Activated naive CD8-positive, alpha-beta T cell (primary cell): ENCODE data around the gene DMD.

ENCODE experiments used
- H3K27ac Mint-ChIP-seq: one replicate; pipeline ENCODE4 v1.8.0; 2021; ENCODE audit warnings: mixed read lengths
- H3K27me3 Mint-ChIP-seq: one replicate; pipeline ENCODE4 v1.8.0; 2021; ENCODE audit warnings: mixed read lengths
- H3K36me3 Mint-ChIP-seq: one replicate; pipeline ENCODE4 v1.8.0; 2021; ENCODE audit warnings: mixed read lengths
- H3K4me1 Mint-ChIP-seq: one replicate; pipeline ENCODE4 v1.8.0; 2021; ENCODE audit warnings: low read depth, mixed read lengths
- H3K4me3 Mint-ChIP-seq: one replicate; pipeline ENCODE4 v1.8.0; 2021; ENCODE audit warnings: mild to moderate bottlenecking, mixed read lengths
- H3K9me3 Mint-ChIP-seq: one replicate; pipeline ENCODE4 v1.8.0; 2021; ENCODE audit warnings: low read depth, mixed read lengths

Gene DMD

DNA sequence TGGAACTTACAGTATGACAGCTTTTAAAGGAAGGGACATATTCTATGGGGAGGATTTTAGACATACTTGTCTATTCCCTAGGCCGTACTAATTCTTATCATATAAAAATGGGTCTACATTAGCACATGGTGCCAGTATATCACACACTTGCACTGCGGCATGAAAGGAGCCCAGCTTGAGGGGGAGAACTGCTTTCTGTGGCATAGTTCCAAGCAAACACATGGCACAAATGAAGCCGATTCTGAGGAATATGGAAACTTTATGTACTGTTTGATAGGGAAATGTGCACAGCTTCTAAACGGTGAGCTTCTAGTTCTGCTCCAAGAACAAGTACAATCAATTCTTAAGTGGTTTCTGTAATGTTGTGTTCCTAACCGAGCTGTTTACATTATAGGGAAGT lies 1463.9 kb downstream of the DMD start:
- Mint-ChIP-seq H3K4me3 (no peak overlapping the region), H3K36me3 (no peaks in the 10 kb centered on the region), H3K9me3 (no peaks in the 10 kb centered on the region), H3K4me1 (no peaks in the 10 kb centered on the region), H3K27ac (no peak overlapping the region), H3K27me3 (no peaks in the 10 kb centered on the region)

DNA sequence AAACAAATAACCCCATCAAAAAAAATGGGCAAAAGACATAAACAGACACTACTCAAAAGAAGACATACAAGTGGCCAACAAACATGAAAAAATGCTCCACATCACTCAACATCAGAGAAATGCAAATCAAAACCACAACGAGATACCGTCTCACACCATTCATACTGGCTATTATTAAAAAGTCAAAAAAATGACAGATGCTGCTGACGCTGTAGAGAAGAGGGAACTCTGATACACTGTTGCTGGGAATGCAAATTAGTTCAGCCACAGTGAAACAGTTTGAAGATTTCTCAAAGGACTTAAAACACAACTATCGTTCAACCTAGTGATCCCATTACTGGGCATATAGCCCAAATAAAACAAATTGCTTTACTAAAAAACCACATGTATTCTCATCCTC lies 1468.3 kb downstream of the DMD start:
- Mint-ChIP-seq H3K4me3 (no peak overlapping the region), H3K9me3 (peaks cover 7% of the 10 kb centered on the region), H3K27me3 (no peaks in the 10 kb centered on the region), H3K27ac (no peak overlapping the region), H3K36me3 (no peaks in the 10 kb centered on the region), H3K4me1 (no peaks in the 10 kb centered on the region)

DNA sequence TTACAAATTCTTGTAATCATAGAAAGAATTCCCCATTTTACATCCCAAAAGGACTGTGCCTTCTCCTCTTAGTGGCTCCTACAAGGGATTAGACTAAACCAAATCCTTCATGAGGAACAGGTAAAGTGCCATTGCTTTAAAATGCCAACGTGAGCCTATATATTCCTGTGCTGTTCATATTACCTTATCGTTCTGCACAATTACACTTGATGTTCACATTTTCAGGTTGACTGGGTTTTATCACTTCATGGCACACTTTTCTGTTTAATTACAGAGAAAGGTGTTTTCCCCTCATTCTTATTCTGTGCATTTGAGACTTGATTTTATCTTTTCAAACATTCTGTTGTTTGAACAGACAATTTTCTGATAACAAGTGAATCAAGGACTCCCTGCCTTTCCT lies 1493.9 kb downstream of the DMD start:
- no peaks in the 10 kb centered on the region for H3K27me3 Mint-ChIP-seq
- H3K4me3 Mint-ChIP-seq, result no peak overlapping the region
- no peak overlapping the region for H3K27ac Mint-ChIP-seq
- no peaks in the 10 kb centered on the region for H3K36me3 Mint-ChIP-seq
- H3K4me1 Mint-ChIP-seq, result no peaks in the 10 kb centered on the region
- no peaks in the 10 kb centered on the region for H3K9me3 Mint-ChIP-seq

DNA sequence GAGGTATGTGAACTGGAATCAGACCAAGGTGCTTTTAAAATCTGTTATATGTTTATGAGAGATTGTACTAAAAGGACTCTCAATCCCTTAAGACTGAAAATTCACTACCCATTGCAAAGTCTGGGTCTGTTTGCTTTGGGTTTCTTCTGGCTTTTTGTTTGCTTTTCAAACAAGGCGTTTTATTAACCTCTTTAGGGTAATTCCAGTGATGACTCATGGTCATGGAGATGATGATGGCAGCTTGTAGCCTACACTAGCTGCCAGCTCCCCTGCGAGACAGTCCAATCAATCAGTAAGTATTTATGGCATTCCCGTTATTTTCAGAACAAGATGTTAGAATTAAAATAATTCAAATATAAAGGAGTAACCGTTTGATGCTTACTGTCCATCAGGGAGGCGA lies 1495.7 kb downstream of the DMD start:
- H3K27ac Mint-ChIP-seq, result no peak overlapping the region
- no peaks in the 10 kb centered on the region for H3K9me3 Mint-ChIP-seq
- no peaks in the 10 kb centered on the region for H3K27me3 Mint-ChIP-seq
- no peaks in the 10 kb centered on the region for H3K4me1 Mint-ChIP-seq
- H3K4me3 Mint-ChIP-seq, result no peak overlapping the region
- H3K36me3 Mint-ChIP-seq, result no peaks in the 10 kb centered on the region

DNA sequence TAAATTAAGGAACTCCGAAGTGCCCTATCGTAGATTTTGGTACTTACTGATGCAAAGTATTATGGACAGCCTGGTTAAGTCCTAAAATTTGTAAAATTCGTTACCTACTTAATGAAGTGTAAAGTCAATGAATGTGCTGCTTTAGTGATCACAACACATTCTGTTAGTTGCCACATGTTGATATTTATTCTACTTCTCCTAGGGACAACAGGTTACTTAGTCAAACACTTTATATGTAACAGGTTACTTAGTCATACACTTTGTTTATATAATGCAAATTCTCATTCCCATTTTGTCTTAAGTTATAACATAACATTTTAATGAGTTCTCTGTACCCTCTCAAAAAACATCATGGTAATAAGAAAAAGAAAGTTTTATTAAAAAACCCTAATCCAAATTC lies 1496.6 kb downstream of the DMD start:
- no peaks in the 10 kb centered on the region for H3K4me1 Mint-ChIP-seq
- H3K27ac Mint-ChIP-seq, result no peak overlapping the region
- no peaks in the 10 kb centered on the region for H3K27me3 Mint-ChIP-seq
- H3K9me3 Mint-ChIP-seq, result no peaks in the 10 kb centered on the region
- no peak overlapping the region for H3K4me3 Mint-ChIP-seq
- no peaks in the 10 kb centered on the region for H3K36me3 Mint-ChIP-seq

DNA sequence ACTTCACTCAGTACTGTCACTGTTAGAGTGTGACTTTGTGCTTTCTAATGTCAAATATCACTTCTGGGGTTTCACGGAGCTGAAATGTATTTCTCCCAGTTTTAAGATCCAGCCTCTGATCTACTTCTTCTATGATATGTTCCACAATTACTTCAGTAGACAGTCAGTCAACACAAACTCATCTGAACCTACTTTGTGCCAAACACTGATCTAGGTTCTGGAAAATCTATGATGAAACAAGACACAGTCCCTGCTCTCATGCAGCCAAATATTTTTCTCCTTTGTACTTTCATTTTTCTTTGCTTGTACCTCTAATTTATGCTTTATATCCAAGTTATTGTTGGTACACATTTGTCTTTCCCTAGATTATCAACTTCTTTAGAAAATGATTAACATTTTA lies 1498.2 kb downstream of the DMD start:
- no peaks in the 10 kb centered on the region for H3K27me3 Mint-ChIP-seq
- H3K4me3 Mint-ChIP-seq, result no peak overlapping the region
- no peak overlapping the region for H3K27ac Mint-ChIP-seq
- H3K4me1 Mint-ChIP-seq, result no peaks in the 10 kb centered on the region
- H3K9me3 Mint-ChIP-seq, result no peaks in the 10 kb centered on the region
- H3K36me3 Mint-ChIP-seq, result no peaks in the 10 kb centered on the region

DNA sequence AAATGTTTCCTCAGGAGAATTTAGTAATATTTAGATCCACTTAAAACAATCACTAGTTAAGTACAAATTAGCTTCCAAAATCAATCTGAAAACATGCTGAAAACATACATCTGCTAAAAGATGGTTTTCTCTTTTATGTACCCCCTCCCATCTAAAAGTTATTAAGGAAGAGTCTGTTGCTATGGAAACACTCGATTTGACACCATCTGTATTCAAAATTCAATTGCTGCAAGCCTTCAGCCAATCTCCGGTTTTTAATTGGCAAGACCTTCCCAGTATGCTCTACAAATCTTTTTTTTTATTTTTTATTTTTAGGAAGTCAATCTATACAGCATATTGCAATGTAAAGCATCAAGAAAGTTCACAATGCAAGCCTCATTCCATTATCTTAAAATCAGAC lies 1500.2 kb downstream of the DMD start:
- Mint-ChIP-seq H3K27ac (no peak overlapping the region), H3K4me3 (no peak overlapping the region), H3K9me3 (no peaks in the 10 kb centered on the region), H3K27me3 (no peaks in the 10 kb centered on the region), H3K4me1 (no peaks in the 10 kb centered on the region), H3K36me3 (no peaks in the 10 kb centered on the region)

DNA sequence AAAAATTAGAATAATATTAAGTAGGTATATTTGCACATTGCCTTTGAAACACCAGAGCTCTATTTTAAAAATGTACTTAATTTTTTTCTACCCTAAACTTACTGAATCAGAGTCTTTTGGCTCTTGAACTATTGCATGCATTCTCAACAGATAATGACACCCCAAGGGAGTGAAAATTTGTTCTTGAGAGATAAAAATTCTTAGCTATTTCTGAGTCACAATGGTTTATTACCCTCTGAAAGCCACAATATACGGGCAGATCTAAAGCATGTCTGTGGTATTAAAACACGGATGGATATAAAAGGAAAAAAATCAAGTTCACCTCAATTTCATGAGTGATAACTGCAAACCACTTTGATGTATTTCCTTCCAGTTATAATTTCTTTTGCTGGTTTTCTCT lies 1503.2 kb downstream of the DMD start:
- no peaks in the 10 kb centered on the region for H3K36me3 Mint-ChIP-seq
- H3K9me3 Mint-ChIP-seq, result no peaks in the 10 kb centered on the region
- H3K4me1 Mint-ChIP-seq, result no peaks in the 10 kb centered on the region
- H3K4me3 Mint-ChIP-seq, result no peak overlapping the region
- no peak overlapping the region for H3K27ac Mint-ChIP-seq
- H3K27me3 Mint-ChIP-seq, result no peaks in the 10 kb centered on the region

DNA sequence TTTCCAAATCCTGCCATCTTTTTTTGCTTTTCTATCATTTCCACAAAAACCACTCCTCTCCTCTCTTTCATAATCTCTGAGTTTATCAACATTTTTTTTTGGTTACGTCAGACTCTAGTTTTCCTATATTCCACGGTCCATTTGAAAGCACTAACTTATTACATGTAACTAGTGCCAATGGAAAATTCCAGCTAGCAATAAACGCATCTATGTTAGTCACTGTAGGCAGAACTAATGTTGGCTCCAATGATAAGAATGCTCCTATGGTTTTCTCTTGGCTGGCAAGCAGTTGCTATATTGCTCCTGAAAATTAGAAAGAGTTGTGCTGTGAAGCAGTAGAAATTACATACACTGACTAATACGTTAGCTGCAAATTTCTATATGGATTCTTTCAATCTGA lies 1504.9 kb downstream of the DMD start:
- no peaks in the 10 kb centered on the region for H3K9me3 Mint-ChIP-seq
- H3K27ac Mint-ChIP-seq, result no peak overlapping the region
- no peaks in the 10 kb centered on the region for H3K27me3 Mint-ChIP-seq
- H3K4me1 Mint-ChIP-seq, result no peaks in the 10 kb centered on the region
- no peak overlapping the region for H3K4me3 Mint-ChIP-seq
- no peaks in the 10 kb centered on the region for H3K36me3 Mint-ChIP-seq

DNA sequence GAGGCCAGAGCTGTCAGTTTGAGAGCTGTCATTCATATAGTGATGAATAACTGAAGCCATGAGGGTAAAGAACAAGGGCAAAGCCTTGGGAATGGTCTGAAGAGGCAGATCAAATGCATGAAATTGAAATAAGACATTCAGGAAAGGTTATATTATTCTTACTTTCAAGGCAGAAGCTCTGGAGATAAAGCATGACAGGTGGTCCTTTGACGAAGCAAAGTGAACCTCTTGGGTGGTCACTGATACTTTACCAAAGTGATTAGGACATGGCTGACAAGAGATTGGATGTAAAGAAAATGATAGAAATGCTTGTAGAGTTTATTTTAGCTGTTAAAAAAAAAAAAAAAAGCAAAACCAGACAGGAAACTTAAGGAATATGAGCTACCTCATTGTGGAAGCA lies 1505.5 kb downstream of the DMD start:
- no peaks in the 10 kb centered on the region for H3K27me3 Mint-ChIP-seq
- H3K36me3 Mint-ChIP-seq, result no peaks in the 10 kb centered on the region
- no peak overlapping the region for H3K27ac Mint-ChIP-seq
- H3K9me3 Mint-ChIP-seq, result no peaks in the 10 kb centered on the region
- no peaks in the 10 kb centered on the region for H3K4me1 Mint-ChIP-seq
- no peak overlapping the region for H3K4me3 Mint-ChIP-seq

DNA sequence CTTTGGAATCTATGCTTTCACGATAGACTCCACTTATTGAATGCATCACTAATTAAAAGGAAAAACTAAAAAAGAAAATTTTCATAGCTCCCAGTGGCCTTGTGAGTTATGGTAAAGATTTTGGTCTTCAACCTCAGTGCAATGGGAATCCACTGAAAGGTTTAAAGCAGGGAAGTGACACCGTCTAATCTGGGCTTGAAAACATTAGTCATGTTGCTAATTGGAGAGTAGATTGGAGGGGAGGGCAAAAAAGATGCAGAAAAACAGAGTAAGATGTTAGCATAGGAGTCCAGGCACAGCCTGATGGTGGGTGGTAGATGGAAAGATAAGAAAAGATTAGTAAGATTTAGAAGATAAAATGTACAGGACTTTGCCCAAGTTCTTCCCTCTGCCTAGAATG lies 1506.4 kb downstream of the DMD start:
- no peaks in the 10 kb centered on the region for H3K27me3 Mint-ChIP-seq
- no peaks in the 10 kb centered on the region for H3K4me1 Mint-ChIP-seq
- H3K9me3 Mint-ChIP-seq, result no peaks in the 10 kb centered on the region

DNA sequence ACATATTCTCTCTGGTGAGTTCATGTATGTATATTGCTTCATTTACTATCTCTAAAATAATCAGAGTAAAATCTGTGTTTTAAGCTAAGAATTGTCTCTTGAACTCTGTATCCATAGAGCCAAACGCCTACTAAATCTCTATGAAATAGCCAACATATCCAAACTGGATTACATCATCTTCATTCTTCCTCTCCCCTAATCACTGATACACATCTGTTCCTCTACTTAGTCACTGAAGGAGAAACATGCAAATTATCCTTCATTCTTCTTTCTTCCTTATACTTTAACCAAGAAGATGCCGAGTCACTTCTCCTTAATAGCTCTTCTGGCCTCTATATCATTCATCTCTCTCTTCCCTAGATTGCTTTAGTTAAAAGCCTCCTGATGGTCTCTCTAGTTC lies 1509.1 kb downstream of the DMD start:
- H3K4me1 Mint-ChIP-seq, result no peaks in the 10 kb centered on the region
- H3K27me3 Mint-ChIP-seq, result no peaks in the 10 kb centered on the region
- no peak overlapping the region for H3K27ac Mint-ChIP-seq
- no peaks in the 10 kb centered on the region for H3K36me3 Mint-ChIP-seq
- H3K4me3 Mint-ChIP-seq, result no peak overlapping the region
- peaks cover 3% of the 10 kb centered on the region for H3K9me3 Mint-ChIP-seq

More for the DNA sequence above, 1506.4 kb downstream of the DMD start:
- no peak overlapping the region for H3K27ac Mint-ChIP-seq
- no peaks in the 10 kb centered on the region for H3K36me3 Mint-ChIP-seq
- H3K4me3 Mint-ChIP-seq, result no peak overlapping the region

DNA sequence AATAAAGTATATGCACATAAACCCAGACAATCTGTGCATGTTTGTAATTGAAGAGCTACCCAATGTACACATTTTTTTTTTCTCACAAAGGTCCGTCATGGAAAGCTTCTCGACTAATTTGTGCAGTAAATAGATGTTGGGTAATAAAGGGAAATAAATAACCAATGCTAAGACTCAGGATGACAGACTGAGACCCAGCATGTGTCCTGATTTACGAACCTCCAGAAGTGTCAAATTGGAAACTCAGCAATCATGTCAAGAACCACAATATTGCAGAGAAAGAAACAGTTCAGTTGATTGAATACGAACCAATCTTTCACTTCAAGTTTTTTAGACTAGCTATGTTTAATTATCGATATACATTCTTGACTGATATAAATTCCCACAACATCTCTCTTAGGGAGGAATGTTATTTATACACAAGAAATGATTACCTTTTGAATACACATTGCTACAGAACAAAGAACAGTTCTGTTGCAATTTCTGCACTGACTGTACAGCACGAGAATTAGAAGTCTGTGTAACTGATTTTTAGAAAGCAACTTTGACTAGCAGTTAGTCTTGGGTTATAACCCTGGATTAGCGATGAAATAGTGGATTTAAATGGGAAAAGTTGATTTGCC lies 1513.9 kb downstream of the DMD start:
- H3K27me3 Mint-ChIP-seq, result no peaks in the 10 kb centered on the region
- H3K36me3 Mint-ChIP-seq, result no peaks in the 10 kb centered on the region
- no peak overlapping the region for H3K27ac Mint-ChIP-seq
- no peaks in the 10 kb centered on the region for H3K4me1 Mint-ChIP-seq
- no peak overlapping the region for H3K4me3 Mint-ChIP-seq
- H3K9me3 Mint-ChIP-seq, result peaks cover 3% of the 10 kb centered on the region

DNA sequence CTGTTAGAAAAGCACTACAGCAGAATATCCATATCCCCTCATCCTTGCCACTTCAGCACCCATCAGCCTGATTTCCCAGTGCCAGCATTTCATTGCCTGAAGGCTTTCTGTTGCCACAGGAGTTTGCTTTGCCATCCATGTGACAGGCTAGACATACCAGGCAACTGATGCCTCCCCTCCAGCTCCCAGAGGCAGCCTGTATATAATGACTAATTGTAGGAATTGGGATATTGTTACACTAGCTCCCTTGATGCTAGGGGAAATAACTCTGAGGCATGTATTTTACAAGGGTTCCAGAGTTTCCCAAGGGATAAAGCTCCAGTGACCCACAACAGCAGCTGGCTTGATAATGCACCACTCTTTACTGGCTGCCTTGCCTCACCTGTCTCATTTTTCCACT lies 1531.5 kb downstream of the DMD start:
- Mint-ChIP-seq H3K4me3 (no peak overlapping the region), H3K4me1 (no peaks in the 10 kb centered on the region), H3K36me3 (no peaks in the 10 kb centered on the region), H3K27ac (no peak overlapping the region), H3K9me3 (no peaks in the 10 kb centered on the region), H3K27me3 (no peaks in the 10 kb centered on the region)

DNA sequence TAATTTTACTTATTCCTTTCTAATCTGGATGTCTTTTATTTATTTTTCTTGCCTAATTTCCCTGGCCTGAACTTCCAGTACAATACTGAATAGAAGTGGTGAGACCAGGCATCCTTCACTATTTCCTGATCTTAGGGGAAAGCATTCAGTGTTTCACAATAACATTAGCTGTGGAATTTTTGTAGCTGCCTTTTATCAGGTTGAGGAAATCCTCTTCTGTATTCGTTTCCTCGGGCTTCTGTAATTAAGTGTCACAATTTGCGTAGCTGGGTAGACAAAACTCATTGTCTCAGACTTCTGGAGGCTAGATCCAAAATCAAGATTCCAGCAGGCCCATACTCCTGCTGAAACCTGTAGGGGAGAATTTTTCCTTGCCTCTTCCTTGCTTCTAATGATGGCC lies 1541.1 kb downstream of the DMD start:
- Mint-ChIP-seq H3K27me3 (no peaks in the 10 kb centered on the region), H3K36me3 (no peaks in the 10 kb centered on the region), H3K9me3 (no peaks in the 10 kb centered on the region), H3K27ac (no peak overlapping the region), H3K4me1 (no peaks in the 10 kb centered on the region), H3K4me3 (no peak overlapping the region)

DNA sequence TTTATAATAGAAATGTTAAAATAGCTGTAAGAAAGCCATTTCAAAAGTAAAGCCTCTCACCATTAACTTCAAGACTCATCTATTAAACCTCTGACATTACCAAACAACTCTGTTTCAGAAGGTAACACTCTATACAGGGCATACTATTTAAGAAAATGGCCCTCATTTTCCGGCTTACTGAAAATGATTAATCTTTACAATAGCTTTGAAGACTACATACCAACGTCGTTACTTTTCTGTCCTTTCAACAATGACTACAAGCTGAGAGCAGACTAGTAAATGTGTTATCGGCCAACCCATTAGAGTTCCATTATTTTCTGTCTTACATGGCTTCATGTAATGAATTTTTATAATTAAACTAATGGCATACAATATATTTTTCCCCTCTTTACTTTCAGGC lies 1545.9 kb downstream of the DMD start:
- Mint-ChIP-seq H3K27ac (no peak overlapping the region), H3K27me3 (no peaks in the 10 kb centered on the region), H3K4me1 (no peaks in the 10 kb centered on the region), H3K4me3 (no peak overlapping the region), H3K9me3 (no peaks in the 10 kb centered on the region), H3K36me3 (no peaks in the 10 kb centered on the region)
